ENCODE measurements around the gene GINS2. TPM values are rescaled to one million over a fixed set of nuclear protein-coding genes. Genes with fewer than 3 reads are reported as not detected.

GINS2 gene
- total RNA-seq, 1 donor, result 1.8 TPM

- Histone ChIP-seq H4K20me1 (ENCODE audit: insufficient read depth, low read length) (peaks cover 70% of the 10 kb centered on the region), H3K4me2 (ENCODE audit: insufficient read depth, low read length) (no peak overlapping the region), H3K27ac (ENCODE audit: low read depth, low read length) (no peak overlapping the region), H3K4me3 (ENCODE audit: insufficient read depth, low read length) (no peak overlapping the region), H3K27me3 (ENCODE audit: insufficient read depth, low read length) (no peaks in the 10 kb centered on the region), H3K79me2 (ENCODE audit: insufficient read depth, low read length) (peaks cover 47% of the 10 kb centered on the region), H2AFZ (ENCODE audit: low read length) (no peak overlapping the region), H3K9me3 (ENCODE audit: low read depth, low read length) (no peaks in the 10 kb centered on the region), H3K36me3 (ENCODE audit: insufficient read depth, low read length) (no peaks in the 10 kb centered on the region), H3K4me1 (ENCODE audit: insufficient read depth, low read length) (no peaks in the 10 kb centered on the region)
- no peak for DNase-seq (ENCODE audit: insufficient read length, low spot score, missing footprints)
- no peak for TF ChIP-seq CTCF (IDR thresholded peaks at IDR 0.05; ENCODE audit: extremely low read depth, low read depth, low read length)
Measured at GRCh38 chr16:85646358-85646907, 42.3 kb downstream of the GINS2 start.

GRCh38 chr16:85645021-85645589 lies 43.6 kb downstream of the GINS2 start:
- H3K27ac ChIP-seq (ENCODE audit: low read depth, low read length), result no peak overlapping the region

GRCh38 chr16:85644093-85644712 lies 44.6 kb downstream of the GINS2 start:
- Histone ChIP-seq H3K4me3 (ENCODE audit: insufficient read depth, low read length) (no peak overlapping the region), H3K4me2 (ENCODE audit: insufficient read depth, low read length) (no peak overlapping the region), H2AFZ (ENCODE audit: low read length) (no peak overlapping the region), H3K4me1 (ENCODE audit: insufficient read depth, low read length) (no peaks in the 10 kb centered on the region), H3K27me3 (ENCODE audit: insufficient read depth, low read length) (no peaks in the 10 kb centered on the region), H3K27ac (ENCODE audit: low read depth, low read length) (no peak overlapping the region), H3K9me3 (ENCODE audit: low read depth, low read length) (no peaks in the 10 kb centered on the region), H3K79me2 (ENCODE audit: insufficient read depth, low read length) (peaks cover 65% of the 10 kb centered on the region), H4K20me1 (ENCODE audit: insufficient read depth, low read length) (peaks cover 87% of the 10 kb centered on the region), H3K36me3 (ENCODE audit: insufficient read depth, low read length) (no peaks in the 10 kb centered on the region)
- no peak for DNase-seq (ENCODE audit: insufficient read length, low spot score, missing footprints)
- no peak for TF ChIP-seq CTCF (IDR thresholded peaks at IDR 0.05; ENCODE audit: extremely low read depth, low read depth, low read length)

More at GRCh38 chr16:85645021-85645589, 43.6 kb downstream of the GINS2 start:
- DNase-seq (ENCODE audit: insufficient read length, low spot score, missing footprints), result no peak
- no peak overlapping the region for H3K4me3 ChIP-seq (ENCODE audit: insufficient read depth, low read length)
- H3K79me2 ChIP-seq (ENCODE audit: insufficient read depth, low read length), result peaks cover 58% of the 10 kb centered on the region
- no peaks in the 10 kb centered on the region for H3K27me3 ChIP-seq (ENCODE audit: insufficient read depth, low read length)
- H2AFZ ChIP-seq (ENCODE audit: low read length), result no peak overlapping the region
- H4K20me1 ChIP-seq (ENCODE audit: insufficient read depth, low read length), result peaks cover 82% of the 10 kb centered on the region
- H3K9me3 ChIP-seq (ENCODE audit: low read depth, low read length), result no peaks in the 10 kb centered on the region
- H3K4me2 ChIP-seq (ENCODE audit: insufficient read depth, low read length), result no peak overlapping the region
- H3K4me1 ChIP-seq (ENCODE audit: insufficient read depth, low read length), result no peaks in the 10 kb centered on the region
- no peak for TF ChIP-seq CTCF (IDR thresholded peaks at IDR 0.05; ENCODE audit: extremely low read depth, low read depth, low read length)
- no peaks in the 10 kb centered on the region for H3K36me3 ChIP-seq (ENCODE audit: insufficient read depth, low read length)

GRCh38 chr16:85643631-85644030 lies 45.1 kb downstream of the GINS2 start:
- H3K27me3 ChIP-seq (ENCODE audit: insufficient read depth, low read length), result no peaks in the 10 kb centered on the region
- no peak overlapping the region for H3K4me2 ChIP-seq (ENCODE audit: insufficient read depth, low read length)
- no peak overlapping the region for H3K4me3 ChIP-seq (ENCODE audit: insufficient read depth, low read length)
- H4K20me1 ChIP-seq (ENCODE audit: insufficient read depth, low read length), result peaks cover 83% of the 10 kb centered on the region
- no peak for DNase-seq (ENCODE audit: insufficient read length, low spot score, missing footprints)
- no peaks in the 10 kb centered on the region for H3K36me3 ChIP-seq (ENCODE audit: insufficient read depth, low read length)
- no peaks in the 10 kb centered on the region for H3K9me3 ChIP-seq (ENCODE audit: low read depth, low read length)
- no peak overlapping the region for H3K27ac ChIP-seq (ENCODE audit: low read depth, low read length)
- no peak for TF ChIP-seq CTCF (IDR thresholded peaks at IDR 0.05; ENCODE audit: extremely low read depth, low read depth, low read length)
- no peaks in the 10 kb centered on the region for H3K4me1 ChIP-seq (ENCODE audit: insufficient read depth, low read length)
- peaks cover 70% of the 10 kb centered on the region for H3K79me2 ChIP-seq (ENCODE audit: insufficient read depth, low read length)
- no peak overlapping the region for H2AFZ ChIP-seq (ENCODE audit: low read length)

All from osteoblast (primary cell).